HepG2 (cell line): Measurements from ENCODE around the gene SCN4B. TPM values are rescaled to one million over a fixed set of nuclear protein-coding genes. Genes with fewer than 3 reads are reported as not detected.

Experiments
- ATAC-seq: fragments of 200-7000 bp; cut with Tn5 transposase; 3 replicates; pipeline ENCODE4 v1.9.1; 2020; ENCODE audit warnings: mild to moderate bottlenecking, moderate library complexity
- BruUV-seq: library from RNA; stranded (reverse); fragments of 400-500 nt; replicated peaks from 2 replicates; lab custom pipeline; 2021; lab: Mats Ljungman, UMichigan
- CTCF ChIA-PET: fragments of 300-600 bp; formaldehyde crosslinking; extraction: SDS; loops from one replicate; lab custom pipeline; 2021; ENCODE audit warnings: low total read pairs, inconsistent platforms, low intra/inter-chr PET ratio; lab: Yijun Ruan, JAX
- POLR2A ChIA-PET: fragments of 350-600 bp; sonication (Branson Sonifier 250); formaldehyde crosslinking; loops from one replicate; lab custom pipeline; 2020; ENCODE audit warnings: antibody characterized with exemption, inconsistent platforms; lab: Yijun Ruan, JAX
- DNase-seq: peaks from one replicate; pipeline ENCODE4 v3.0.0-alpha.2; 2015; ENCODE audit warnings: low spot score
- FAIRE-seq: peaks from 3 replicates; lab custom pipeline; 2011; peaks lifted over from hg19 to GRCh38; lab: Jason Lieb, UNC
- H2AFZ ChIP-seq: one replicate; pipeline ENCODE4 v1.6.1; 2011; ENCODE audit warnings: low read length, inconsistent platforms
- H3K27ac ChIP-seq: fragments of 300-600 bp; 3 replicates; pipeline ENCODE4 v1.8.0; 2011; ENCODE audit warnings: mixed run types, mild to moderate bottlenecking, mixed read lengths, low read length, inconsistent platforms; ENCODE audit not compliant: insufficient read depth; ENCODE audit errors: extremely low read length
- H3K27me3 ChIP-seq, 2 experiments: fragments of 200-600 bp in 1 of 2; 2 replicates in 1 of 2; 3 replicates in 1 of 2; pipeline versions ENCODE4 v1.6.0 to v1.8.0; 2011; ENCODE audit warnings: low read length in 2 of 2, mild to moderate bottlenecking in 2 of 2, moderate library complexity in 2 of 2, inconsistent platforms in 1 of 2; ENCODE audit not compliant: insufficient read depth in 2 of 2, control insufficient read depth in 1 of 2
- H3K36me3 ChIP-seq, 2 experiments: fragments of 200-600 bp in 1 of 2; replicated peaks in 1 of 2; 2 replicates in 1 of 2; 3 replicates in 1 of 2; pipeline versions ENCODE4 v1.5.1 to v1.8.0; 2011; ENCODE audit warnings: low read length in 2 of 2, inconsistent platforms in 1 of 2; ENCODE audit not compliant: insufficient read depth in 2 of 2, control insufficient read depth in 1 of 2
- H3K4me1 ChIP-seq: 2 replicates; pipeline ENCODE4 v1.5.1; 2012; ENCODE audit warnings: low read length, inconsistent platforms; ENCODE audit not compliant: insufficient read depth
- H3K4me2 ChIP-seq: 2 replicates; pipeline ENCODE4 v1.6.0; 2011; ENCODE audit warnings: low read depth, low read length, inconsistent platforms
- H3K4me3 ChIP-seq, 3 experiments: fragments of 200-600 bp in 1 of 3; sonication (generic), shearing (Covaris generic) in 1 of 3; replicated peaks in 1 of 3; 2 replicates each; pipeline ENCODE4 v1.5.1; 2011 to 2016; ENCODE audit warnings: low read length in 3 of 3, inconsistent platforms in 2 of 3, low read depth in 2 of 3, mild to moderate bottlenecking in 2 of 3, control low read depth in 1 of 3, mixed read lengths in 1 of 3; ENCODE audit not compliant: insufficient read depth in 1 of 3
- H3K79me2 ChIP-seq: one replicate; pipeline ENCODE4 v1.6.1; 2011; ENCODE audit warnings: low read length, inconsistent platforms; ENCODE audit not compliant: insufficient read depth
- H3K9ac ChIP-seq: 2 replicates; pipeline ENCODE4 v1.6.0; 2011; ENCODE audit warnings: mild to moderate bottlenecking, low read depth, low read length, inconsistent platforms; ENCODE audit not compliant: insufficient read depth
- H3K9me3 ChIP-seq: 2 replicates; pipeline ENCODE4 v1.5.1; 2012; ENCODE audit warnings: mild to moderate bottlenecking, low read length
- H4K20me1 ChIP-seq: 2 replicates; pipeline ENCODE4 v1.6.0; 2011; ENCODE audit warnings: inconsistent platforms, mild to moderate bottlenecking, low read length, moderate library complexity; ENCODE audit not compliant: insufficient read depth
- ATF7-NPFF ChIP-seq: sonication (generic); formaldehyde crosslinking; IDR thresholded peaks from 2 replicates; pipeline ENCODE4 v1.8.1; 2023; ENCODE audit warnings: mild to moderate bottlenecking, low read depth, missing genetic modification reagents, moderate library complexity
- CENPBD1 ChIP-seq: sonication (generic); formaldehyde crosslinking; IDR thresholded peaks from 2 replicates; pipeline ENCODE4 v1.8.0; 2022; ENCODE audit warnings: missing genetic modification reagents, low read depth, mild to moderate bottlenecking, borderline replicate concordance
- GTF3A ChIP-seq: sonication (generic); formaldehyde crosslinking; conservative IDR thresholded peaks from 2 replicates; pipeline ENCODE4 v1.4.0; 2020; ENCODE audit warnings: mild to moderate bottlenecking, missing genetic modification reagents
- HMGA1 ChIP-seq: sonication (generic); formaldehyde crosslinking; conservative IDR thresholded peaks from 2 replicates; pipeline ENCODE4 v1.4.0; 2020; ENCODE audit warnings: missing genetic modification reagents
- IKZF1 ChIP-seq: fragments of 450-650 bp; IDR thresholded peaks from 2 replicates; pipeline ENCODE4 v1.7.1; 2016
- ISL2 ChIP-seq: sonication (generic); formaldehyde crosslinking; IDR thresholded peaks from 2 replicates; pipeline ENCODE4 v1.5.0; 2020; ENCODE audit warnings: missing genetic modification reagents
- KDM5B ChIP-seq: sonication (generic); formaldehyde crosslinking; IDR thresholded peaks from 2 replicates; pipeline ENCODE4 v1.4.0; 2020; ENCODE audit warnings: missing genetic modification reagents, mild to moderate bottlenecking, borderline replicate concordance
- NFIC ChIP-seq: IDR thresholded peaks from 2 replicates; pipeline ENCODE4 v1.6.1; 2012; ENCODE audit warnings: mild to moderate bottlenecking, low read length, inconsistent platforms
- SRY ChIP-seq: sonication (generic); formaldehyde crosslinking; IDR thresholded peaks from 2 replicates; pipeline ENCODE4 v1.8.0; 2022; ENCODE audit warnings: mild to moderate bottlenecking, missing genetic modification reagents
- ZFP36L1 ChIP-seq: sonication (generic); formaldehyde crosslinking; IDR thresholded peaks from 2 replicates; pipeline ENCODE4 v1.8.0; 2022; ENCODE audit warnings: mild to moderate bottlenecking, missing genetic modification reagents, moderate library complexity
- ZNF136 ChIP-seq: sonication (generic); formaldehyde crosslinking; IDR thresholded peaks from 2 replicates; pipeline ENCODE4 v1.8.1; 2022; ENCODE audit warnings: low read depth, mild to moderate bottlenecking, moderate library complexity, missing genetic modification reagents
- ZNF318 ChIP-seq: sonication (generic); formaldehyde crosslinking; IDR thresholded peaks from 2 replicates; pipeline ENCODE4 v1.4.0; 2020; ENCODE audit warnings: mild to moderate bottlenecking, missing genetic modification reagents
- ZNF383 ChIP-seq: sonication (generic); formaldehyde crosslinking; IDR thresholded peaks from 2 replicates; pipeline ENCODE4 v1.4.0; 2020; ENCODE audit warnings: missing genetic modification reagents, mild to moderate bottlenecking, borderline replicate concordance
- ZNF431 ChIP-seq: sonication (generic); formaldehyde crosslinking; IDR thresholded peaks from 2 replicates; pipeline ENCODE4 v1.9.0; 2022; ENCODE audit warnings: missing genetic modification reagents, low read depth, mild to moderate bottlenecking, borderline replicate concordance
- ZNF644 ChIP-seq: IDR thresholded peaks from 2 replicates; pipeline ENCODE4 v1.6.1; 2016; ENCODE audit warnings: low read depth
- ZNF788 ChIP-seq: sonication (generic); formaldehyde crosslinking; IDR thresholded peaks from 2 replicates; pipeline ENCODE4 v1.5.0; 2020; ENCODE audit warnings: mild to moderate bottlenecking, missing genetic modification reagents, borderline replicate concordance
- ZSCAN9 ChIP-seq: IDR thresholded peaks from 2 replicates; pipeline ENCODE4 v1.6.1; 2016; ENCODE audit warnings: borderline replicate concordance
- WGBS: methylation state at CpG from one replicate; pipeline ENCODE4 v1.1.6; 2017; ENCODE audit warnings: low lambda C conversion rate; 5-methylcytosine and 5-hydroxymethylcytosine counted together
- in situ Hi-C: cut with HindIII; loops from 2 replicates; pipeline ENCODE4 v1.10.0; 2017; ENCODE audit warnings: low pct_unique_long_range_greater_than_20kb; ENCODE audit not compliant: extremely low pct_ligation_motif_present
- intact Hi-C: fragments of 100-400 bp; cut with micrococcal nuclease; formaldehyde crosslinking; loops from one replicate; pipeline ENCODE4 v1.10.0; 2022; ENCODE audit not compliant: unreplicated experiment
- polyA plus RNA-seq, 8 experiments: library from polyadenylated mRNA; depleted of rRNA in 3 of 8; stranded (reverse) in 7 of 8; unstranded in 1 of 8; fragments of >200 nt; fragmentation: Illumina TruSeq in 4 of 8; extraction: Trizol in 4 of 8; gene quantifications; 2 replicates each; pipeline versions ENCODE4 v1.2.1 to v1.2.3, GENCODE V29; 2011 to 2016; ENCODE audit warnings: low read depth in 4 of 8, missing spikeins in 1 of 8, mixed read lengths in 1 of 8; ENCODE audit not compliant: insufficient read depth in 1 of 8
- total RNA-seq, 5 experiments: library from RNA; depleted of rRNA; stranded (reverse); fragments of >200 nt; fragmentation: Illumina TruSeq; extraction: Trizol; gene quantifications; 2 replicates each; pipeline ENCODE4 v1.2.3, GENCODE V29; 2016; ENCODE audit warnings: low read depth in 1 of 5

SCN4B gene
- total and polyA plus RNA-seq, 2 of the 13 experiments (the other 11 are each of a cell fraction or from before 2014, with no cell fraction given) = 0.04 to 0.29 TPM

GRCh38 chr11:118117790-118118601 is 34.6 kb downstream of the SCN4B start:
- no TSS peak for BruUV-seq
- ChIA-PET POLR2A (no interaction called here), CTCF (no interaction called here)
- no peak for DNase-seq
- no peaks in the 10 kb centered on the region for H3K9me3 ChIP-seq
- H3K4me1 ChIP-seq = no peaks in the 10 kb centered on the region
- no peak for ATAC-seq
- in situ Hi-C loops (no loop called here), intact Hi-C loops (no loop called here)
- no peak overlapping the region for H3K9ac ChIP-seq
- WGBS = 37% methylated on average over 9 of the region's 9 CpGs
- no peaks in the 10 kb centered on the region for H3K36me3 ChIP-seq
- peaks cover 0 to 12% of the 10 kb centered on the region in 2 experiments; a peak in 4 of 5 replicates for H3K27me3 ChIP-seq
- no peak overlapping the region for H3K27ac ChIP-seq
- H3K4me3 ChIP-seq = no peak overlapping the region
- H3K79me2 ChIP-seq = no peaks in the 10 kb centered on the region
- no peak overlapping the region for H2AFZ ChIP-seq
- H3K4me2 ChIP-seq = no peak overlapping the region
- H4K20me1 ChIP-seq = no peaks in the 10 kb centered on the region
- FAIRE-seq = no peak
- TF ChIP-seq ZNF431 (CRISPR knock-in tag) = no peak
- no peak for TF ChIP-seq IKZF1
- no peak for TF ChIP-seq ZNF383 (CRISPR knock-in tag)
- no peak for TF ChIP-seq HMGA1
- TF ChIP-seq NFIC = no peak
- no peak for TF ChIP-seq ZNF136 (CRISPR knock-in tag)
- no peak for TF ChIP-seq ZNF644 (CRISPR knock-in tag)
- TF ChIP-seq KDM5B (CRISPR knock-in tag) = no peak
- TF ChIP-seq ZNF788 (CRISPR knock-in tag) = no peak
- no peak for TF ChIP-seq ZNF318
- TF ChIP-seq CENPBD1 (CRISPR knock-in tag) = no peak
- no peak for TF ChIP-seq SRY (CRISPR knock-in tag)
- TF ChIP-seq GTF3A = no peak
- no peak for TF ChIP-seq ZFP36L1 (CRISPR knock-in tag)
- no peak for TF ChIP-seq ISL2
- TF ChIP-seq ZSCAN9 = no peak
- no peak for TF ChIP-seq ATF7-NPFF (CRISPR knock-in tag)
